Thyroid gland (tissue), 4 donors: ENCODE measurements around the gene LCN15.

Experiments
- CTCF ChIP-seq, 6 experiments: fragments of 200-600 bp in 3 of 6; fragments of 450-650 bp in 3 of 6; sonication (generic) in 3 of 6; IDR thresholded peaks; one replicate each; pipeline ENCODE4 v1.5.1; 2016 to 2019; ENCODE audit warnings: antibody characterized with exemption in 6 of 6, mild to moderate bottlenecking in 2 of 6, inconsistent platforms in 1 of 6, moderate library complexity in 1 of 6
- POLR2A ChIP-seq, 2 donors: fragments of 450-650 bp; IDR thresholded peaks; one replicate each; pipeline ENCODE4 v1.6.1; 2017; ENCODE audit warnings: antibody characterized with exemption in 2 of 2, mild to moderate bottlenecking in 2 of 2, moderate library complexity in 1 of 2

GRCh38 chr9:136802321-136802720 lies 38.0 kb upstream of the LCN15 start:
- TF ChIP-seq CTCF (IDR thresholded peaks at IDR 0.05) (no peak), POLR2A (IDR thresholded peaks at IDR 0.05) (no peak)
